Tibial nerve (tissue), 4 donors: ENCODE data around the gene FSTL1. TPM values are rescaled to one million over a fixed set of nuclear protein-coding genes. Genes with fewer than 3 reads are reported as not detected.

ENCODE experiments used
- DNase-seq, 2 donors: peaks; one replicate each; pipeline ENCODE4 v3.0.0-alpha.2; 2019; ENCODE audit warnings: low spot score in 2 of 2
- H3K27ac ChIP-seq, 4 donors: fragments of 200-600 bp; sonication (generic) in 3 of 4; one replicate each; pipeline ENCODE4 v1.5.1; 2017 to 2019; ENCODE audit warnings: mild to moderate bottlenecking in 1 of 4
- H3K27me3 ChIP-seq, 2 donors: fragments of 200-600 bp; sonication (generic) in 1 of 2; one replicate each; pipeline versions ENCODE4 v1.5.1 to v1.6.0; 2017 to 2019
- H3K36me3 ChIP-seq, 3 donors: fragments of 200-600 bp; sonication (generic); one replicate each; pipeline ENCODE4 v1.5.1; 2018 to 2019
- H3K4me1 ChIP-seq, 4 donors: fragments of 200-600 bp; sonication (generic) in 3 of 4; one replicate each; pipeline ENCODE4 v1.5.1; 2017 to 2019
- H3K4me3 ChIP-seq, 4 donors: fragments of 200-600 bp; sonication (generic) in 3 of 4; one replicate each; pipeline ENCODE4 v1.5.1; 2017 to 2019; ENCODE audit warnings: mild to moderate bottlenecking in 1 of 4, moderate library complexity in 1 of 4
- H3K9me3 ChIP-seq, 4 donors: fragments of 200-600 bp; sonication (generic) in 3 of 4; one replicate each; pipeline ENCODE4 v1.5.1; 2017 to 2019
- CTCF ChIP-seq, 5 experiments: fragments of 200-600 bp in 3 of 5; fragments of 450-650 bp in 2 of 5; sonication (generic) in 3 of 5; IDR thresholded peaks; one replicate each; pipeline ENCODE4 v1.5.1; 2016 to 2019; ENCODE audit warnings: antibody characterized with exemption in 5 of 5, mild to moderate bottlenecking in 3 of 5, moderate library complexity in 2 of 5
- EP300 ChIP-seq, 2 donors: sonication (generic); formaldehyde crosslinking; IDR thresholded peaks; one replicate each; pipeline ENCODE4 v1.6.1; 2017; ENCODE audit warnings: antibody characterized with exemption in 2 of 2, mild to moderate bottlenecking in 1 of 2
- POLR2A ChIP-seq, 2 donors: fragments of 450-650 bp; IDR thresholded peaks; one replicate each; pipeline ENCODE4 v1.6.1; 2017; ENCODE audit warnings: antibody characterized with exemption in 2 of 2, mild to moderate bottlenecking in 2 of 2, moderate library complexity in 2 of 2
- WGBS, 2 donors: methylation state at CpG; one replicate each; pipeline ENCODE4 v1.1.5; 2018; 5-methylcytosine and 5-hydroxymethylcytosine counted together
- total RNA-seq, 4 donors: library from RNA; depleted of rRNA; stranded (reverse); fragments of >200 nt; gene quantifications; one replicate each; pipeline ENCODE4 v1.1.0, GENCODE V29; 2016

Gene FSTL1
- total RNA-seq, 4 donors from 2014 or later: 389 to 942 (median 486) TPM

- no peaks in the 10 kb centered on the region for H3K36me3 ChIP-seq
- no peak overlapping the region for H3K27ac ChIP-seq
- H3K4me1 ChIP-seq: no peaks in the 10 kb centered on the region
- no peak overlapping the region for H3K4me3 ChIP-seq
- 83% methylated on average over 3 of the region's 3 CpGs for WGBS, 2 donors
- H3K9me3 ChIP-seq: no peaks in the 10 kb centered on the region
- TF ChIP-seq POLR2A (IDR thresholded peaks at IDR 0.05): no peak
- TF ChIP-seq EP300 (IDR thresholded peaks at IDR 0.05): no peak
- no peak for TF ChIP-seq CTCF (IDR thresholded peaks at IDR 0.05)
- H3K27me3 ChIP-seq: no peaks in the 10 kb centered on the region
- no peak for DNase-seq
Measured at GRCh38 chr3:120368172-120368571, 82.6 kb downstream of the FSTL1 start.

- TF ChIP-seq POLR2A (IDR thresholded peaks at IDR 0.05) (no peak), EP300 (IDR thresholded peaks at IDR 0.05) (no peak), CTCF (IDR thresholded peaks at IDR 0.05) (no peak)
- Histone ChIP-seq H3K36me3 (no peaks in the 10 kb centered on the region), H3K4me3 (no peak overlapping the region), H3K4me1 (no peaks in the 10 kb centered on the region), H3K27me3 (no peaks in the 10 kb centered on the region), H3K27ac (no peak overlapping the region), H3K9me3 (no peaks in the 10 kb centered on the region)
- no peak for DNase-seq
- 24 to 30% methylated on average over 1 of the region's 1 CpG for WGBS, 2 donors
Measured at GRCh38 chr3:120364821-120365220, 86.0 kb downstream of the FSTL1 start.

- Histone ChIP-seq H3K9me3 (no peaks in the 10 kb centered on the region), H3K36me3 (no peaks in the 10 kb centered on the region), H3K4me3 (no peak overlapping the region), H3K27ac (no peak overlapping the region), H3K4me1 (no peaks in the 10 kb centered on the region), H3K27me3 (no peaks in the 10 kb centered on the region)
- no peak for TF ChIP-seq CTCF (IDR thresholded peaks at IDR 0.05)
- no peak for DNase-seq
- WGBS, 2 donors: 73 to 74% methylated on average over 1 of the region's 1 CpG
Measured at GRCh38 chr3:120364101-120364500, 86.7 kb downstream of the FSTL1 start.

GRCh38 chr3:120357807-120358206, 93.0 kb downstream of the FSTL1 start:
- no peak for DNase-seq
- Histone ChIP-seq H3K27ac (no peak overlapping the region), H3K4me1 (no peaks in the 10 kb centered on the region), H3K36me3 (no peaks in the 10 kb centered on the region), H3K4me3 (no peak overlapping the region), H3K9me3 (no peaks in the 10 kb centered on the region), H3K27me3 (no peaks in the 10 kb centered on the region)
- TF ChIP-seq CTCF (IDR thresholded peaks at IDR 0.05) (no peak), POLR2A (IDR thresholded peaks at IDR 0.05) (no peak), EP300 (IDR thresholded peaks at IDR 0.05) (no peak)

- DNase-seq: no peak
- Histone ChIP-seq H3K4me3 (no peak overlapping the region), H3K27ac (no peak overlapping the region), H3K27me3 (no peaks in the 10 kb centered on the region), H3K9me3 (no peaks in the 10 kb centered on the region), H3K36me3 (no peaks in the 10 kb centered on the region), H3K4me1 (peaks cover 0 to 11% (median 5%) of the 10 kb centered on the region in 4 donors)
- TF ChIP-seq POLR2A (IDR thresholded peaks at IDR 0.05): no peak
- no peak for TF ChIP-seq EP300 (IDR thresholded peaks at IDR 0.05)
- TF ChIP-seq CTCF (IDR thresholded peaks at IDR 0.05): no peak
- WGBS, 2 donors: 72 to 81% methylated on average over 1 of the region's 1 CpG
Measured at GRCh38 chr3:120355486-120355885, 95.3 kb downstream of the FSTL1 start.
